Measurements from ENCODE around the gene THAP7.
"Not testable (repeated sequence)": the region's sequence is repeated elsewhere in the genome, so short reads cannot be mapped to it uniquely, and the experiment has no call there.

THAP7 gene

GRCh38 chr22:20972933-20973577, 28.9 kb downstream of the THAP7 start:
- Mint-ChIP-seq H3K9me3 (no peaks in the 10 kb centered on the region), H3K36me3 (ENCODE audit: low read depth) (no peaks in the 10 kb centered on the region), H3K4me1 (peaks cover 26% of the 10 kb centered on the region), H3K27me3 (ENCODE audit: low read depth, poor library complexity) (peaks cover 32% of the 10 kb centered on the region), H3K4me3 (no peak overlapping the region), H3K27ac (no peak overlapping the region)
- DNase-seq: no peak
- TF ChIP-seq, protein P1, sequence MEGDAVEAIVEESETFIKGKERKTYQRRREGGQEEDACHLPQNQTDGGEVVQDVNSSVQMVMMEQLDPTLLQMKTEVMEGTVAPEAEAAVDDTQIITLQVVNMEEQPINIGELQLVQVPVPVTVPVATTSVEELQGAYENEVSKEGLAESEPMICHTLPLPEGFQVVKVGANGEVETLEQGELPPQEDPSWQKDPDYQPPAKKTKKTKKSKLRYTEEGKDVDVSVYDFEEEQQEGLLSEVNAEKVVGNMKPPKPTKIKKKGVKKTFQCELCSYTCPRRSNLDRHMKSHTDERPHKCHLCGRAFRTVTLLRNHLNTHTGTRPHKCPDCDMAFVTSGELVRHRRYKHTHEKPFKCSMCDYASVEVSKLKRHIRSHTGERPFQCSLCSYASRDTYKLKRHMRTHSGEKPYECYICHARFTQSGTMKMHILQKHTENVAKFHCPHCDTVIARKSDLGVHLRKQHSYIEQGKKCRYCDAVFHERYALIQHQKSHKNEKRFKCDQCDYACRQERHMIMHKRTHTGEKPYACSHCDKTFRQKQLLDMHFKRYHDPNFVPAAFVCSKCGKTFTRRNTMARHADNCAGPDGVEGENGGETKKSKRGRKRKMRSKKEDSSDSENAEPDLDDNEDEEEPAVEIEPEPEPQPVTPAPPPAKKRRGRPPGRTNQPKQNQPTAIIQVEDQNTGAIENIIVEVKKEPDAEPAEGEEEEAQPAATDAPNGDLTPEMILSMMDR (IDR thresholded peaks at IDR 0.05): no peak

DNA sequence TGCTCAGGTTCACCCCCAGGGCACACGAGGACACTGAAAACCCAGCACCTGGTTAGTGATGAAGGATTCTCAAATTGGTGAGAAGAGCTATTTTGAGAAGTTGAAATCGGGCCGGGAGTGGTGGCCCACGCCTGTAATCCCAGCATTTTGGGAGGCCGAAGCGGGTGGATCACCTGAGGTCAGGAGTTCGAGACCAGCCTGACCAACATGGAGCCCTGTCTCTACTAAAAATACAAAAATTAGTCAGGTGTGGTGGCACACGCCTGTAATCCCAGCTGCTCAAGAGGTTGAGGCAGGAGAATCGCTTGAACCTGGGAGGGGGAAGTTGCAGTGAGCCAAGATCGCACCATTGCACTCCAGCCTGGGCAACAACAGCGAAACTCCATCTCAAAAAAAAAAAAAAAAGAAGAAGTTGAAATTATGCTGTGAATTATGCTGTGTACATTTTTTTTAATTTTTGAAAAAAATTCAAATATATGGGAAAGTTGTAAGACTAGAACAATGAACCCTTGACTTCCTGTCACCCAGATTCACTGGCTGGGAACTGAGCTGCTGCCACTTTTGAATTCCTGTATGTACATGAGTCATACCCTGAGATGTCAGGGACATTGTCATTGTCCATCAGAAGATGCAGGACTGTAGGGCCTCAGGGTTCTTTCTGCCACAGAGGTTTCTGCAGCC, 29.8 kb downstream of the THAP7 start:
- H3K4me3 Mint-ChIP-seq; DNase-seq; H3K36me3 Mint-ChIP-seq (ENCODE audit: low read depth); H3K27ac Mint-ChIP-seq; H3K9me3 Mint-ChIP-seq: not testable (repeated sequence)
- Mint-ChIP-seq H3K4me1 (peaks cover 32% of the 10 kb centered on the region), H3K27me3 (ENCODE audit: low read depth, poor library complexity) (peaks cover 31% of the 10 kb centered on the region)

GRCh38 chr22:20970939-20971657, 30.8 kb downstream of the THAP7 start:
- Mint-ChIP-seq H3K4me1 (peaks cover 32% of the 10 kb centered on the region), H3K27ac (no peak overlapping the region), H3K9me3 (no peaks in the 10 kb centered on the region), H3K36me3 (ENCODE audit: low read depth) (no peaks in the 10 kb centered on the region), H3K4me3 (no peak overlapping the region), H3K27me3 (ENCODE audit: low read depth, poor library complexity) (peaks cover 30% of the 10 kb centered on the region)
- DNase-seq: peak; percentile 53
- TF ChIP-seq, protein P1 (IDR thresholded peaks at IDR 0.05): no peak

DNA sequence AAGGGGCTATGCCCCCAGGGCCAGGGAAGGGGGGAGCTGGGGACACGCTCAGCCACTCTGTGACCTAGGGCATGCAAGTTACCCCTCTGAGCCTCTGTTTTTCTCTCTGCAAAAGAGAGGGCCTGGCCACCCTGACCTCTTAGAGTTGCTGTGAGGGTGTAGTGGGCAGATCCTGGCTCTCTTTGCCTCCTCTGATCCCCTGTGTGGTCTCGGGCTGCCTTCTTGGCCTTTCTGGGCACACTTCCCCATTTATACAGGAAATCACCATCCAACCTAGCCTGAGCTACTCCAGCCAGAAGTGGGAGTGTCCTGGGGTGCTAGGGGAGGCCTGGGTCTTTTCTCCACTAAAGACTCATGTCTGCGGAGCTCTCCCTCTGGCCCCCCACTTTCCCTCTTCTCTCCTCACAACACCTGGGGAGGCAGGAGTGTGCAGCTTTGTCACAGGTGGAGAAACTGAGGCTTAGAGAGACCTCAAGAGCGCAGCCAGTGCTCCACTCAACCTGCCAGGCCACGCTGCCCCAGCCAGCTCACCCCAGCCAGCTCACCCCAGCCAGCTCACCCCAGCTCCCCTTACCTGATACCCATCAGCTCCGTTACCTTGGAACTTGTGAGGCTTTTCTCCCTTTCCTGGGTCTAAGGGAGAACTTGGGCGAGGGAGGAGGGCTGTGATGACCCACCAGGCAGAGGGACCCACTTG, 33.5 kb downstream of the THAP7 start:
- Mint-ChIP-seq H3K4me1 (peaks cover 38% of the 10 kb centered on the region), H3K4me3 (no peak overlapping the region), H3K27ac (no peak overlapping the region), H3K9me3 (no peaks in the 10 kb centered on the region), H3K27me3 (ENCODE audit: low read depth, poor library complexity) (peaks cover 43% of the 10 kb centered on the region), H3K36me3 (ENCODE audit: low read depth) (no peaks in the 10 kb centered on the region)
- DNase-seq: no peak
- TF ChIP-seq, protein P1 (IDR thresholded peaks at IDR 0.05): no peak

DNA sequence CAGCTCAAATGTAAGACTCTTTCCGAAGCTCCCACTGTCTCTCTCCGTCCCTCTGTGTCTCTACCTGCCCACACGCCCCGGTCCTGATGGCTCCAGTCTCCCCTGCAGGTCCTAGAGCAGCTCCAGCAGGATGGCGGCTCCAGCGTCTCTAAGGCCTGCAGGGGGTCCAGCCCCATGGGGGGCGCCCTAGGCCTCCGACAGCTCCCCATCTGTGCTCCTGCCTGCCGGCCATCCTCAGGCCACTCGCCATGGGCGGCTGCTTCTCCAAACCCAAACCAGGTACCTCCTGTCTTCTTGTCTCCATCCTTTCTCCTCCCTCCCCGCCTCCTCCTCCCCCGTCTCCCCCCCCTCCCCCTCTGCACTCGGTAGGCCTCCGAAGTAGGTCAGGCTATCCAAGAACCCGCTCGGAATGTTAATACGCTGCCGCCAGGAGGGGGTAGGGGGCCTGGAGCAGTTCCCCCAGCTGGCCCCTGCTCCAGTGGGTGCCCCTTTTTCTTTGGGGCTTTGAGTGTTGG, 34.2 kb downstream of the THAP7 start:
- peak; percentile 20 for DNase-seq
- peaks cover 38% of the 10 kb centered on the region for H3K4me1 Mint-ChIP-seq
- no peaks in the 10 kb centered on the region for H3K9me3 Mint-ChIP-seq
- H3K4me3 Mint-ChIP-seq: no peak overlapping the region
- H3K36me3 Mint-ChIP-seq (ENCODE audit: low read depth): no peaks in the 10 kb centered on the region
- TF ChIP-seq, protein P1 (IDR thresholded peaks at IDR 0.05): no peak
- H3K27me3 Mint-ChIP-seq (ENCODE audit: low read depth, poor library complexity): peaks cover 49% of the 10 kb centered on the region
- H3K27ac Mint-ChIP-seq: no peak overlapping the region
